MM.1S (cell line): Measurements from ENCODE around the gene ZNF74.
"Not testable (repeated sequence)": the region's sequence is repeated elsewhere in the genome, so short reads cannot be mapped to it uniquely, and the experiment has no call there.

Experiments
- DNase-seq: peaks from one replicate; pipeline ENCODE4 v3.0.0-alpha.2; 2015
- H2AFZ ChIP-seq: fragments of 300-600 bp; sonication (generic); 2 replicates; pipeline ENCODE4 v1.6.0; 2016; ENCODE audit warnings: antibody characterized with exemption, low read length
- H3F3A ChIP-seq: fragments of 300-600 bp; sonication (generic); 2 replicates; pipeline ENCODE4 v1.6.1; 2016; ENCODE audit warnings: mild to moderate bottlenecking, antibody characterized with exemption, low read length, moderate library complexity, mixed read lengths; ENCODE audit not compliant: insufficient read depth
- H3K27ac ChIP-seq: fragments of 300-600 bp; sonication (generic); 2 replicates; pipeline ENCODE4 v1.5.1; 2016; ENCODE audit warnings: mild to moderate bottlenecking, low read length
- H3K27me3 ChIP-seq: fragments of 300-600 bp; sonication (generic); replicated peaks from 2 replicates; pipeline ENCODE4 v1.6.0; 2016; ENCODE audit warnings: low read length; ENCODE audit not compliant: insufficient read depth
- H3K36me3 ChIP-seq: fragments of 300-600 bp; sonication (generic); replicated peaks from 2 replicates; pipeline ENCODE4 v1.6.1; 2016; ENCODE audit warnings: mild to moderate bottlenecking, low read length, mixed read lengths; ENCODE audit not compliant: insufficient read depth
- H3K4me1 ChIP-seq: fragments of 300-600 bp; sonication (generic); 2 replicates; pipeline ENCODE4 v1.6.1; 2016; ENCODE audit warnings: low read length, mixed read lengths
- H3K4me2 ChIP-seq: fragments of 300-600 bp; sonication (generic); 2 replicates; pipeline ENCODE4 v1.6.0; 2016; ENCODE audit warnings: low read depth, low read length
- H3K4me3 ChIP-seq: fragments of 300-600 bp; sonication (generic); 2 replicates; pipeline ENCODE4 v1.5.1; 2016; ENCODE audit warnings: low read length, mixed read lengths
- H3K79me2 ChIP-seq: fragments of 300-600 bp; sonication (generic); 2 replicates; pipeline ENCODE4 v1.6.1; 2016; ENCODE audit warnings: mixed run types, low read length, mixed read lengths
- H3K9ac ChIP-seq: fragments of 300-600 bp; sonication (generic); 2 replicates; pipeline ENCODE4 v1.6.1; 2016; ENCODE audit warnings: low read length, mixed read lengths
- H3K9me2 ChIP-seq: fragments of 300-600 bp; sonication (generic); replicated peaks from 2 replicates; pipeline ENCODE4 v1.6.1; 2016; ENCODE audit warnings: mild to moderate bottlenecking, low read length, mixed read lengths; ENCODE audit not compliant: insufficient read depth
- H3K9me3 ChIP-seq: fragments of 300-600 bp; sonication (generic); replicated peaks from 2 replicates; pipeline ENCODE4 v1.6.1; 2016; ENCODE audit warnings: mild to moderate bottlenecking, low read length, mixed read lengths; ENCODE audit not compliant: insufficient read depth
- H4K20me1 ChIP-seq: fragments of 300-600 bp; sonication (generic); 2 replicates; pipeline ENCODE4 v1.6.1; 2016; ENCODE audit warnings: mild to moderate bottlenecking, low read length, moderate library complexity, mixed read lengths; ENCODE audit not compliant: insufficient read depth
- EZH2 ChIP-seq: fragments of 300-600 bp; sonication (generic); optimal IDR thresholded peaks from 2 replicates; pipeline ENCODE3; 2017; ENCODE audit warnings: low read depth, mild to moderate bottlenecking, antibody characterized with exemption, low read length, mixed read lengths
- EZH2phosphoT487 ChIP-seq: fragments of 300-600 bp; sonication (generic); IDR thresholded peaks from 2 replicates; pipeline ENCODE4 v1.6.1; 2018; ENCODE audit warnings: antibody characterized with exemption, low read length
- TF ChIP-seq, protein P1 (sequence below): fragments of 300-600 bp; sonication (generic); IDR thresholded peaks from 2 replicates; pipeline ENCODE4 v1.5.1; 2016; ENCODE audit warnings: antibody characterized with exemption, low read length, mixed read lengths

ZNF74 gene

DNA sequence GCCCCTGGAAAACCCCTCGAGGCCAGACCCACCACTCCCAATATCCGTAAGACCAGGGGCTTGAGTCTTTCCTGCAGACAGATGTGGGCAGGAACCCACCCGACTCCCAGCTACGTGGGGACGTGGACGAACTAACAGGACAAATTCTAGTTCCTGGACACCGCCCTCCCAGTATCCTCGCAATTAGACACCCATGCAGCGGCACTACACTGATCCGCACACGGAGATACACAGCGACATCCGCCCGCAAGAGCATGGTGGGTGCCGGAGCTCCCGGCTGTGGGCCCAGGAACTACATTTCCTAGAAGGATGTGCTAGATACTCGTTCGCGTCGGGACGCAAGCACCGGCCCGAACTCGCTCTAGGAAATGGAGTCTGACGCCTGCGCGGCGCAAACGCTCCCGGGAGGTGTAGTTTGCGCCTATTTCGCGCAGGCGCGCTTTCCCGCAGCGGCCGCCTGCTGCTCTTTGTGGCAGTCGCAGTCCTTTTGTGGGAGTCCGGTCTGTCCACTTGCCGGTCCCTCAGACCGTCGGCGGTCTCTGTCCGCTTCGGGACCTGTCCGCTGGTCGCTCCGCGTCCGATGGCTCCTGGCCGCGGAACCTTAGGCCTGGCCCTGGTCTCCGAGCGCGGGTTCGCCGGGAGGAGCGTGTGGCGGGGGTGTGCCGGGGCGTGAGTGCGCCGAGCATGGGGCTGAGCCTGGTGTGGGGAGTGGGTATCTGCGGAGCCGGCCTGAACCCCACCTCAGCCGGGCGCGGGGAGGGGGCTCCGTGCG is at the start of gene ZNF74:
TSS of gene ZNF74 (plus strand) at position 447 of the 772 bp plus-strand sequence. CDS start 478 bp downstream, outside the sequence.
- Histone ChIP-seq H2AFZ (peak within 1 kb of the TSS; percentile 97), H3K27ac (no peak within 1 kb of the TSS), H3K4me2 (peak within 1 kb of the TSS; percentile 86), H3K4me1 (no peaks in the 10 kb centered on the region), H3K36me3 (no peaks in the 10 kb centered on the region), H3F3A (no peaks in the 10 kb centered on the region), H3K9me2 (no peaks in the 10 kb centered on the region), H4K20me1 (no peaks in the 10 kb centered on the region), H3K27me3 (no peaks in the 10 kb centered on the region), H3K9ac (peak within 1 kb of the TSS; percentile 76), H3K79me2 (peaks cover 4% of the 10 kb centered on the region; the same call in 1 of the 2 replicates), H3K4me3 (peak within 1 kb of the TSS; percentile 99), H3K9me3 (no peaks in the 10 kb centered on the region)
- DNase-seq = peak; percentile 88
- no peak for TF ChIP-seq EZH2
- TF ChIP-seq, protein P1, sequence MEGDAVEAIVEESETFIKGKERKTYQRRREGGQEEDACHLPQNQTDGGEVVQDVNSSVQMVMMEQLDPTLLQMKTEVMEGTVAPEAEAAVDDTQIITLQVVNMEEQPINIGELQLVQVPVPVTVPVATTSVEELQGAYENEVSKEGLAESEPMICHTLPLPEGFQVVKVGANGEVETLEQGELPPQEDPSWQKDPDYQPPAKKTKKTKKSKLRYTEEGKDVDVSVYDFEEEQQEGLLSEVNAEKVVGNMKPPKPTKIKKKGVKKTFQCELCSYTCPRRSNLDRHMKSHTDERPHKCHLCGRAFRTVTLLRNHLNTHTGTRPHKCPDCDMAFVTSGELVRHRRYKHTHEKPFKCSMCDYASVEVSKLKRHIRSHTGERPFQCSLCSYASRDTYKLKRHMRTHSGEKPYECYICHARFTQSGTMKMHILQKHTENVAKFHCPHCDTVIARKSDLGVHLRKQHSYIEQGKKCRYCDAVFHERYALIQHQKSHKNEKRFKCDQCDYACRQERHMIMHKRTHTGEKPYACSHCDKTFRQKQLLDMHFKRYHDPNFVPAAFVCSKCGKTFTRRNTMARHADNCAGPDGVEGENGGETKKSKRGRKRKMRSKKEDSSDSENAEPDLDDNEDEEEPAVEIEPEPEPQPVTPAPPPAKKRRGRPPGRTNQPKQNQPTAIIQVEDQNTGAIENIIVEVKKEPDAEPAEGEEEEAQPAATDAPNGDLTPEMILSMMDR = no peak
- TF ChIP-seq EZH2phosphoT487 = no peak

DNA sequence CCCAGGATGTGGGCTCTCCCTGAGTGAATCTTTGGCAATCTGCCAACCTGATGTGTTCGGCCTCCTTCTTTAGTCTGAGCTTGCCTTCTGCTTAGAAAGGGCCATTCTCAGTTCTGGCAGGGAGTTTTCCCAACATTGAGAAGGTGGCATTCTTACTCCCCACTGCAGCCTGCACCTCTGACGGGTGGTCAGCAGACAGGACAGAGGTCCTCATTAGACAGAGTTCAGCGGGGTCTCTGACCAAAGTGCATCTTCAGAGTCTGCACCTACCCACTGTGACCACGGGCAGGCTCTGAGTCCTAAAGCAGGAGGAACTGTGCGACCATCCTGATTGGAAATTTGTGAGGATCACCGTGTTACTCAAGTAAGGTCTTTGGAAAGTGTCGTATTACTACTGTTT is 47.4 kb upstream of the ZNF74 start:
- not testable (repeated sequence) for H3K9me3 ChIP-seq, DNase-seq, H4K20me1 ChIP-seq, H3K36me3 ChIP-seq, H3K4me3 ChIP-seq, H3K9ac ChIP-seq, H3K4me2 ChIP-seq, H3F3A ChIP-seq, H3K27me3 ChIP-seq, H3K27ac ChIP-seq, H2AFZ ChIP-seq, H3K79me2 ChIP-seq, H3K4me1 ChIP-seq, H3K9me2 ChIP-seq

DNA sequence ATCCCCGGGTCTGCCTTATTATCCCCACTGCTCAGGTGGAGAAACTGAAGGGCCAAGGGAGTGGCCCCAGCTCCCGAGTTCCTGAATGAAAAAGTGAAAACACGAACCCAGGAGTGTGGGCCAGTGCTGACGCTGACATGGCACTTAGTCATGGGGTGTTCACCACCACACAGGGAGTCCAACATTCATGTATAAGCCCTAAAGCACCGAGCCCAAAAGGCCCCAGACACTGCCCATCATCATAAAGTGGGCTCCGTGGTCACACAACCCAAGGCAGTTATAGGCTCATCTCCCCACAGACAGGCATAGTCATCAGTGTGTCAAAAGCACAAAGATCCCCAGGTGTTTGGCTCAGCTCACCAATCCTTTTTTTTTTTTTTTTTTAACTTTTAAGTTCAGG is 41.4 kb upstream of the ZNF74 start:
- not testable (repeated sequence) for H3F3A ChIP-seq, H3K79me2 ChIP-seq, H3K4me1 ChIP-seq, H3K27ac ChIP-seq, H4K20me1 ChIP-seq, H3K9ac ChIP-seq, H2AFZ ChIP-seq, H3K4me3 ChIP-seq, H3K27me3 ChIP-seq, H3K4me2 ChIP-seq, H3K36me3 ChIP-seq, DNase-seq, H3K9me2 ChIP-seq, H3K9me3 ChIP-seq

DNA sequence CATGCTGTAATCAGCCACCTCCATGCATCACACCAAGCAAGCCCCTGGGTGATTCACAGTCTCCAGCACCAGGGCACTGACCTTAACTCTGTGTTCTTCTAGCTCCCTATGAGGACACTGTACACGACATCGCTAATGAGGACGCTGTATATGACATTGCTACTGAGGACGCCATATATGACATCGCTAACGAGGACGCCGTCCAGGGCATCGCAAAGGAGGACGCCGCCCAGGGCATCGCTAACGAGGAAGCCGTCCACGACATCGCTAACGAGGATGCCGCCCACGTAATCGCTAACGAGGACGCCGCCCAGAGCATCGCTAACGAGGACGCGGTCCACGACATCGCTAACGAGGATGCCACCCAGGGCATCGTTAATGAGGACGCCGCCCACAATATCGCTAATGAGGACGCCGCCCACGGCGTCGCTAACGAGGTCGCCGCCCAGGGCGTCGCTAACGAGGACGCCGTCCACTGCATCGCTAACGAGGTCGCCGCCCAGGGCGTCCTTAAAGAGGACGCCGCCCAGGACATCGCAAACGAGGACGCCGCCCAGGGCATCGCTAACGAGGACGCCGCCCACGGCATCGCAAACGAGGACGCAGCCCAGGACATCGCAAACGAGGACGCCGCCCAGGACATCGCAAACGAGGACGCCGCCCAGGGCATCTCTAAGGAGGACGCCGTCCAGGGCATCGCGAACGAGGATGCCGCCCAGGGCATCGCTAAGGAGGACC is 39.5 kb upstream of the ZNF74 start:
- TF ChIP-seq, protein P1 = no peak
- TF ChIP-seq EZH2 (no peak), EZH2phosphoT487 (no peak)
- Histone ChIP-seq H3K9me2 (no peaks in the 10 kb centered on the region), H2AFZ (no peak overlapping the region), H4K20me1 (no peaks in the 10 kb centered on the region), H3K9ac (no peak overlapping the region), H3K27me3 (no peaks in the 10 kb centered on the region), H3K27ac (no peak overlapping the region), H3K36me3 (no peaks in the 10 kb centered on the region), H3K4me3 (no peak overlapping the region), H3K9me3 (no peaks in the 10 kb centered on the region), H3K4me2 (no peak overlapping the region), H3F3A (no peaks in the 10 kb centered on the region), H3K4me1 (no peaks in the 10 kb centered on the region), H3K79me2 (no peaks in the 10 kb centered on the region)
- DNase-seq = no peak

DNA sequence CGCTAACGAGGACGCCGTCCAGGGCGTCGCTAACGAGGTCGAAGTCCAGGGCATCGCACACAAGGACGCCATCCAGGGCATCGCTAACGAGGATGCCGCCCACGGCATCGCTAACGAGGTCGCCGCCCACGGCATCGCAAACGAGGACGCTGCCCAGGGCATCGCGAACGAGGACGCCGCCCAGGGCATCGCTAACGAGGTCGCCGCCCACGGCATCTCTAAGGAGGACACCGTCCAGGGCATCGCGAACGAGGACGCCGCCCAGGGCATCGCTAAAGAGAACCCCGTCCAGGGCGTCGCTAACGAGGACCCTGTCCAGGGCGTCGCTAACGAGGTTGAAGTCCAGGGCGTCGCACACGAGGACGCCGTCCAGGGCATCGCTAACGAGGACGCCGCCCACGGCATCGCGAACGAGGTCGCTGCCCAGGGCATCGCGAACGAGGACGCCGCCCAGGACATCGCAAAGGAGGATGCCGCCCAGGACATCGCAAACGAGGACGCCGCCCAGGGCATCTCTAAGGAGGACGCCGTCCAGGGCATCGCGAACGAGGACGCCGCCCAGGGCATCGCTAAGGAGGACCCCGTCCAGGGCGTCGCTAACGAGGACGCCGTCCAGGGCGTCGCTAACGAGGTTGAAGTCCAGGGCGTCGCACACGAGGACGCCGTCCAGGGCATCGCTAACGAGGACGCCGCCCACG is 37.9 kb upstream of the ZNF74 start:
- H3K9me3 ChIP-seq, H3K79me2 ChIP-seq: not testable (repeated sequence)

DNA sequence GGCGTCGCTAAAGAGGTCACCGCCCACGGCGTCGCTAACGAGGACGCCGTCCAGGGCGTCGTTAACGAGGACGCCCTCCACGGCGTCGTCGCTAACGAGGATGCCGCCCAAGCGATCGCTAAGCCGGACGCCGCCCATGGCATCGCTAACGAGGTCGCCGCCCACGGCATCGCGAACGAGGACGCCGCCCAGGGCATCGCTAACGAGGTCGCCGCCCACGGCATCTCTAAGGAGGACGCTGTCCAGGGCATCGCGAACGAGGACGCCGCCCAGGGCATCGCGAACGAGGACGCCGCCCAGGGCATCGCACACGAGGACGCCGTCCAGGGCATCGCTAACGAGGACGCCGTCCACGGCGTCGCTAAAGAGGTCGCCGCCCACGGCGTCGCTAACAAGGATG is 37.0 kb upstream of the ZNF74 start:
- not testable (repeated sequence) for H3K4me1 ChIP-seq, H3K4me2 ChIP-seq, H3F3A ChIP-seq, H3K9me3 ChIP-seq, H3K27ac ChIP-seq, H2AFZ ChIP-seq, H3K9ac ChIP-seq, H3K9me2 ChIP-seq, H3K4me3 ChIP-seq, H3K36me3 ChIP-seq, DNase-seq, H4K20me1 ChIP-seq, H3K79me2 ChIP-seq, H3K27me3 ChIP-seq

More for the DNA sequence above, 37.9 kb upstream of the ZNF74 start:
- H3K27ac ChIP-seq, H3K27me3 ChIP-seq, H2AFZ ChIP-seq, H3F3A ChIP-seq, H3K36me3 ChIP-seq, H3K4me3 ChIP-seq, H3K4me1 ChIP-seq, H3K9me2 ChIP-seq, H4K20me1 ChIP-seq, H3K4me2 ChIP-seq, DNase-seq, H3K9ac ChIP-seq: not testable (repeated sequence)
